ENCODE data around the gene ZBTB20.

The ZBTB20 gene

GRCh38 chr3:114327665-114328064, 819.4 kb downstream of the ZBTB20 start:
- TF ChIP-seq CSRNP3 (CRISPR knock-in tag; IDR thresholded peaks at IDR 0.05) (no peak), ZNF565 (CRISPR knock-in tag; conservative IDR thresholded peaks at IDR 0.05; ENCODE audit: low read depth) (no peak)
- no peak for ATAC-seq

GRCh38 chr3:114323546-114324254, 823.4 kb downstream of the ZBTB20 start:
- TF ChIP-seq TCF4 (CRISPR knock-in tag; IDR thresholded peaks at IDR 0.05; ENCODE audit: borderline replicate concordance), result no peak
- TF ChIP-seq RARB (CRISPR knock-in tag; IDR thresholded peaks at IDR 0.05), result no peak
- TF ChIP-seq ZNF8 (CRISPR knock-in tag; IDR thresholded peaks at IDR 0.05), result no peak
- TF ChIP-seq ZC3H10 (CRISPR knock-in tag; IDR thresholded peaks at IDR 0.05), result no peak
- no peak for TF ChIP-seq ZNF565 (CRISPR knock-in tag; conservative IDR thresholded peaks at IDR 0.05; ENCODE audit: low read depth)
- no peak for TF ChIP-seq CSRNP3 (CRISPR knock-in tag; IDR thresholded peaks at IDR 0.05)
- no peak for TF ChIP-seq ARNTL (CRISPR knock-in tag; IDR thresholded peaks at IDR 0.05; ENCODE audit: borderline replicate concordance, low read depth)
- ATAC-seq, result no peak

- no peak for ATAC-seq
- TF ChIP-seq ESRRG (CRISPR knock-in tag; IDR thresholded peaks at IDR 0.05), result no peak
- no peak for TF ChIP-seq TSHZ2 (CRISPR knock-in tag; IDR thresholded peaks at IDR 0.05)
- no peak for TF ChIP-seq PPARA (CRISPR knock-in tag; IDR thresholded peaks at IDR 0.05; ENCODE audit: borderline replicate concordance)
- TF ChIP-seq TOX (CRISPR knock-in tag; IDR thresholded peaks at IDR 0.05; ENCODE audit: borderline replicate concordance), result no peak
- TF ChIP-seq, protein P1, sequence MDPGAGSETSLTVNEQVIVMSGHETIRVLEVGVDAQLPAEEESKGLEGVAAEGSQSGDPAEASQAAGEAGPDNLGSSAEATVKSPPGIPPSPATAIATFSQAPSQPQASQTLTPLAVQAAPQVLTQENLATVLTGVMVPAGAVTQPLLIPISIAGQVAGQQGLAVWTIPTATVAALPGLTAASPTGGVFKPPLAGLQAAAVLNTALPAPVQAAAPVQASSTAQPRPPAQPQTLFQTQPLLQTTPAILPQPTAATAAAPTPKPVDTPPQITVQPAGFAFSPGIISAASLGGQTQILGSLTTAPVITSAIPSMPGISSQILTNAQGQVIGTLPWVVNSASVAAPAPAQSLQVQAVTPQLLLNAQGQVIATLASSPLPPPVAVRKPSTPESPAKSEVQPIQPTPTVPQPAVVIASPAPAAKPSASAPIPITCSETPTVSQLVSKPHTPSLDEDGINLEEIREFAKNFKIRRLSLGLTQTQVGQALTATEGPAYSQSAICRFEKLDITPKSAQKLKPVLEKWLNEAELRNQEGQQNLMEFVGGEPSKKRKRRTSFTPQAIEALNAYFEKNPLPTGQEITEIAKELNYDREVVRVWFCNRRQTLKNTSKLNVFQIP (CRISPR knock-in tag; IDR thresholded peaks at IDR 0.05; ENCODE audit: borderline replicate concordance, low read depth), result no peak
- TF ChIP-seq ZFP3 (CRISPR knock-in tag; IDR thresholded peaks at IDR 0.05), result no peak
These were observed 826.8 kb downstream of the ZBTB20 start for GRCh38 chr3:114320246-114320645.

DNA sequence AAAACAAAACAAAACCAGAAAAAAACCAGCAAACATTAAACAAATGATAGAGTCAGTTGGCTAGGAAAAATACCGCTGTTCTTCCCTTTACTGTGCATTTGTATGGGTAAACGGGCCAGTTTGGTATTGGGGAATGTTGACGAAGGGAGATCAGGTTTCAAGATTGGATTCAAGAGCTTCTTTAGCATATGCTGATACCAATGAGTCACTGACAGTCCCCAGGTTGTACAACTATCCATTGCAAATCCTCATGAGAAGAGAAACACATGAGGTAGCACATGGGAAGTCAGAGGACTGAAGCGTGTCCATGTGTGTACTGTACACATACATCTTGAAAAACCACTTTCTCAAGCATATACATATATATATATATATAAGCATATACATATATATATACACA, 827.6 kb downstream of the ZBTB20 start:
- peak; percentile 75 for ATAC-seq
- TF ChIP-seq ZNF70 (CRISPR knock-in tag; IDR thresholded peaks at IDR 0.05) (no peak), TOX (CRISPR knock-in tag; IDR thresholded peaks at IDR 0.05; ENCODE audit: borderline replicate concordance) (no peak), SNAI2 (CRISPR knock-in tag; IDR thresholded peaks at IDR 0.05) (no peak), PPARA (CRISPR knock-in tag; IDR thresholded peaks at IDR 0.05; ENCODE audit: borderline replicate concordance) (no peak), ESRRG (CRISPR knock-in tag; IDR thresholded peaks at IDR 0.05) (no peak), OSR1 (CRISPR knock-in tag; IDR thresholded peaks at IDR 0.05) (no peak), ARNTL (CRISPR knock-in tag; IDR thresholded peaks at IDR 0.05; ENCODE audit: borderline replicate concordance, low read depth) (no peak), ZC3H10 (CRISPR knock-in tag; IDR thresholded peaks at IDR 0.05) (no peak), ZFP30 (CRISPR knock-in tag; IDR thresholded peaks at IDR 0.05) (no peak), CSRNP3 (CRISPR knock-in tag; IDR thresholded peaks at IDR 0.05) (no peak), ZNF565 (CRISPR knock-in tag; conservative IDR thresholded peaks at IDR 0.05; ENCODE audit: low read depth) (no peak), TCF4 (CRISPR knock-in tag; IDR thresholded peaks at IDR 0.05; ENCODE audit: borderline replicate concordance) (no peak), PATZ1 (CRISPR knock-in tag; IDR thresholded peaks at IDR 0.05; ENCODE audit: borderline replicate concordance) (no peak), RARB (CRISPR knock-in tag; IDR thresholded peaks at IDR 0.05) (no peak)
- TF ChIP-seq, protein P2, sequence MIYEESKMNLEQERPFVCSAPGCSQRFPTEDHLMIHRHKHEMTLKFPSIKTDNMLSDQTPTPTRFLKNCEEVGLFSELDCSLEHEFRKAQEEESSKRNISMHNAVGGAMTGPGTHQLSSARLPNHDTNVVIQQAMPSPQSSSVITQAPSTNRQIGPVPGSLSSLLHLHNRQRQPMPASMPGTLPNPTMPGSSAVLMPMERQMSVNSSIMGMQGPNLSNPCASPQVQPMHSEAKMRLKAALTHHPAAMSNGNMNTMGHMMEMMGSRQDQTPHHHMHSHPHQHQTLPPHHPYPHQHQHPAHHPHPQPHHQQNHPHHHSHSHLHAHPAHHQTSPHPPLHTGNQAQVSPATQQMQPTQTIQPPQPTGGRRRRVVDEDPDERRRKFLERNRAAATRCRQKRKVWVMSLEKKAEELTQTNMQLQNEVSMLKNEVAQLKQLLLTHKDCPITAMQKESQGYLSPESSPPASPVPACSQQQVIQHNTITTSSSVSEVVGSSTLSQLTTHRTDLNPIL (CRISPR knock-in tag; IDR thresholded peaks at IDR 0.05; ENCODE audit: low read depth), result no peak

All from SK-N-SH treated with all-trans-retinoic acid at 6 μM for 48 hours (cell line).